NCI-H82 (cell line): ENCODE results near the gene KCNMB1.

ENCODE experiments used
- DNase-seq: peaks from one replicate; lab custom pipeline; 2025; lab: John Stamatoyannopoulos, UW

The KCNMB1 gene, protein sequence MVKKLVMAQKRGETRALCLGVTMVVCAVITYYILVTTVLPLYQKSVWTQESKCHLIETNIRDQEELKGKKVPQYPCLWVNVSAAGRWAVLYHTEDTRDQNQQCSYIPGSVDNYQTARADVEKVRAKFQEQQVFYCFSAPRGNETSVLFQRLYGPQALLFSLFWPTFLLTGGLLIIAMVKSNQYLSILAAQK

DNA sequence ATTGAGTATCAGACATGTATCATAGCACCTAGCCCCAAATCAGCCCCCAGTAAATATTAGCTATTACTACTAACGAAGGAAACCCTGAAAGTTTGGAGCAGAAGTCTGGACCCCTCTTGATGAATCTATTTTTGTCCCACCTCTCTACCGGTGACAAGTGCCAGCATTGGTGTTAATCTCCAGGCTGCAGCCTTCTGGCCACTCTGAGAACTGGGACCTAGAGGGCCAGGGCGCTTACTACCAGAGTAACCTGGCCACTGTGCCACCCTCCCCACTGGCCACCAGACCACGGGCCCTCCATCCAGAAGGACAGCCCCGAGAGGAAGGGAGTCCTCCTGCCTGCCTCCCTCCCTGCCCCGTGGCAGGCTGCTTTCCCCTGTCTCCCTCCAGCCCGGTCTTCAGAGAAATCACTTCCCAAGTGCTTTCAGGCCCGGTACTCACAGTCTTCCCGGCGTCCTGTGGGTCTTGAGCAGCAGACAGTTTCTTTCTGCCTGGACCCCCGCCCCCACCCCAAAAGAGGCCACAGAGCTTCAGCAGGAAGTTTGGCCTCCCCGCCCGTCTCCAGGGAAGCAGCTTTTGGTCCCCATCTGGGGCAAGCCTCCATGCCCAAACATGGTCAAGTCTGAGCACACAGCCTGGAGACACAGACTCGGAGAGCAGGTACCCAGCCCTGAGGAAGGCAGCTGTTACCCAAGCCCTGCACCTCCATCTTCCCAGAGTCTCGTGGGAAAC lies at the start of gene KCNMB1:
KCNMB1 (minus strand) TSS at position 550 of the 732 bp plus-strand sequence. CDS start 3,920 bp downstream, outside the sequence.
- DNase-seq = no peak

DNA sequence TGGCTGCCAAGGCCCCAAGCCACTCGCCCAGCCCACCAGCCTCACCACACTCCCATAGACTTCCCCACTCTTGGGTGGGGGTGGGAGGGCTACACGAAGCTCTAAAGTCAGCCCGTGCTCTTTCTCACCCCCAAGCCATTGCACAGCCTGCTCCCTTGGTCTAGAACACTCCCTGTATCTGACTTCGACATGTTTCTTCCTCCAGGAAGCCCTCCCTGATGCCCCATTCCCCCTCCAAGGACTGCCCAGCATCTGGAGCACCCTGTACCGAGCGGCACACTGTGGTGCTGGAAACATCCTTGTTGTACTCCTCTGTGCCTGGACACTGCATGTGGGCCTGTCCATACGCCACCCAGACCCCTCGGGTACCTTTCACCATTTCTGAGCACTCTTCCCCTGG lies 49.4 kb upstream of the KCNMB1 start:
- no peak for DNase-seq

DNA sequence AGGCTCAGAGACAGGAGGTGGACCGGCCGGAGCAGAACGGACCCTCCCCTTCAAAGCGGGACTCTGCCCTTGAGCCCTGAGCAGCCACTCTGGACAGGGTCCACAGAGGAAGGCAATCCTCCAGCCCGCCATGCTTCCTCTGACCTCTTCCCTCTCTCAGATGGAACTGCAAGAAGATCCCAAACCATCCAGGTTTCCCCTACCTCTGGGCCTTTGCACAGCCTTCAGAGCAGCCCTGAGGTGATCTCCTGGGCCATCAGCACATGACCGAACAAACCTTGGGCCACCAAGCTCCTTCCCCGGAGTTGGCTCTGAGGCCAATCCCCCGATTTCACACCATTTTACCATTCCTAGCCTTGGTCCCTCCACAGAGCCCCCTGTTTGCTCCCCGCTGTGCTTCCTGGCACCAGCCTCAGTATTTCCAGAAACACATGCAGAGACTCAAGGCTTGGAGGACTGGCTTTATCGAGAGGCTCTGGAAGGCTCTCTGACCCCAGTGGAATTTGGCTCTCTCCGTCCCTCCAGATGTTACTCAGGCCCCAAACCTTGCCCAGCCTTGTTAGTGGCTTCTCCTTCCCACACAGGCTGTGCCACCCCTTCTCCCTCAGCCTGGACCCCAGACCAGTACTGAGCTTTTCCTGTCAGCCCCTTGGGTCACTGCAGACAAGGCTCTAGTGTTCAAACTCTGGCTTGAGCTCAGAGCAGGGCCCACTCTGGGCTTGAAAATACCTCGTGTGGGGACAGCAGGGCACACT lies 48.6 kb upstream of the KCNMB1 start:
- no peak for DNase-seq

DNA sequence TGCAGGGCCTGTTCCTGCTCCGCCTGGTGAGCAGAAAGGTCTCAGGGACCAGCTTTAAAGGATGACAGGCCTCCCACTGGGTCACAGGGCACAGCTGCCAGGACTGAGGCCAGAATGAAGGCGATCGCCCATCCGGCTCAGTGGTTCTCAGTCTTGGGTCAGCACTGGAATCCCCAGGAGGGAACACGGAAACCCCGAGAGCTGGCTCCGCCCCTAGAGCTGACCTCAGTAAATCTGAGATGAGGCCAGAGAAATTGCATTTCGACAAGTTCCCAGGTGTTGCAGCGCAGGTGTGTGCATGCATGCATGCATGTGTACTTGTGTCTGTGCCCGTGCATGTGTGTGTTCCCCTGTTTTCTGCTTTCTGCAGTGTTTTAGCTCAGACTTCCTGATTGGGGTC lies 47.2 kb upstream of the KCNMB1 start:
- DNase-seq = no peak

DNA sequence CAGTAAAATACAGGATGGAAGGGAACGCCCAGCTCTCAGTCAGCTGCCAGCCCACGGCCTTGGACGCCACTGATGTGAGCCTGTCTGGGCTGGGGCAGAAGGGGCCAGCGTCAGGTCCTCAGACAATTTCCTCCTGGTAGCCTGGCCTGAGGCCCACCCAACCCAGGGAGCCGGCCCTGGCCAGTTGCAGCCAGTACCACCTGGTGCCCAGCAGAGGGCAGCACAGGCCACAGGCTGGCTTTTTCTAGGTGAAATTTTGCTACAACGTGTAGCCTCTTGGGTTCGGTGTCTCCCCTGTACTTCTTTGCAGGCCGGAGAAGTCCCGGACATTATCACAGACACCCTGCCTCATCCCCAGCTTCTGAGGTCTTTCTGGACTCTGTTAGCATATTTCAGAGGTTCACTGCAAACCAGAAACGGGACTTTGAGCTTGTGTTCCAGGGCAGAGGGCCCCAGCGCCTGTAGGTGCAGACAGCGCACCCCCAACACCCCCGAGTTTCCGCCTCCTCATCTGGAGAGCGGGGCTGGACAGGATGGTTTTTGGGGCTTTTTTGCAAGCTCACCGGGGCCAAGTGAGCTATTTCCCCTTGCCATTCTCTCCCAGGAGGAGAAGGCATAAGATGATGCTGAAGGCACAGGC lies 45.9 kb upstream of the KCNMB1 start:
- DNase-seq = peak; percentile 48

DNA sequence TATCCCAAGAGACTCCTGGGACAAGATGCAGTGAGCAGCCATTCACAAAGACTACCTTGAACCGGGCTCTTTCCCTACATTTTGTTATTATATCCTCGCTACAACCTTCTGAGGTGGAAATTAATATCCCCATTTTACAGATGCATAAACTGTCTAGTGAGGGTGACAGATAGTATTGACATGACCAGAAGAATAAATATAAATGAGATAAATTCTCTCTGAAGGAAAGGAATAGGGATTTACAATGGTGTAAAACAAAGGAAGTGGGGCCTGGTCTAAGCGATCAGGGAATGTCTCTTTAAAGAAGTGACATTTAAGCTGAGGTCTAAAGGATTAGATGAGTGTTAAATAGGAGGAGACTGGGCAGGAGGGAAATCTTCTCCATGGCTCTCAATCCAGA lies 43.5 kb upstream of the KCNMB1 start:
- DNase-seq = no peak

DNA sequence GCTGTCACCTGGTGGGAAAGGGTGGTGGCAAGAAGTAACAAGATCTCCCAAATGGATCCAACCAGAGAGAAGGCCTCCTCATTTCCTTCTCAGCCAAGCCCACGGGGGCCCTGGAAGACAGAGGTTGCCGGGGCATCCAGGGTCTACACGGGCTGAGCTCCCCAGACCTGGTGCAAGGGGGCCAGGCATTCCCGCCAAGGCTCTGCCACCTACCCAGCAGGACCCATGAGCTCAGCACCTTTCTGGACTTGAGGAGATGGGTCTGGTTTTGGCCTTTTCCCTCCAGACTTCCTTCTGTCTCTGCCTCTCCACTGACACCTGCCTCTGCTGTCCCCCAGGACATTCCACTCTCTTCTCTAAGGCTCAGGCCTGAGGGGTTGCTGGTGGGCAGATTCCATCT lies 42.4 kb upstream of the KCNMB1 start:
- no peak for DNase-seq

DNA sequence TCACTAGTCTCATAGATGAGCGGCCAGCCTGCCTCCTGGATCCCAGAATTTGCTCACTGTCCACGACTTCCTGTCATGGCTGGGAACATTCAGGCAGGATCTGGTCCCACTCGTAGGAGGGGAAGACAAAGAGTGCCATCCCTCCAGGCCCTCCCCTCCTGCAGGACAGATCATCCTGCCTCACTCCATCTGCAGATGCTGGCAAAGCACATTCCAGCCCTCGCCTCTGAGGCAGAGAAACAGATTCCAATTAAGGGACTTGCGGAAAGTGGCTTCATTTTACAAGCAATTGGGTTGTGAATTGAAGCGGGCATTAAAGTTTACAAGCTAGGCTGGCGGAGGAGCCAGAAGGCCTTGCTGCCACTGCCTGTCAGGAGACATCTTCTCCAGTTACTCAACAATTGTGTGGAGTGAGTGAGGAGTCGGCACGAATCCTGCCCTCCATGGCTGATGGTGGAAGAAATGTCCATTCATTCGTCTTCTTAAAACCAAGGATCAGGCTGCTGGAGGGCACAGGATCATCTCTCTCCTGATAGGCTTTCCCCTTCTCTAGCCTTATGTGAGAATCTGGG lies 41.8 kb upstream of the KCNMB1 start:
- DNase-seq = no peak

DNA sequence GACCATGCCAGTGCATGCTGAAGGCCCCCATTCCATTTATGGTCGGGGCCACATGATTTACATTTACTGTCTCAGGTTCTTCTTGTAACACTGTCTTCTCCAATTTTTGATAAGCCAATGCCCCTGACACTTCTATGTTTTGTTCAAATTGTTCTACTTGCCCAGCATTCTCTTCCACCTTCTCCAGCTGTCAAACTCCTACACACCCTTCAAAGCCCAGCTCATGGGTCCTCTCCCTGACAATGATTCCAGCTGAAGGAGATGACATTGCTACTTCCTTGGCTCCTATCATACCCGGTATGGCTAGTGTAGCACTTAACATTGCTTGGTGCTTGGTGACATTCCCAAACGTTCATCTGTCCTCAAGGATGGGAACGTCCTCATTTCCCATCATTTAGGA lies 41.1 kb upstream of the KCNMB1 start:
- no peak for DNase-seq

DNA sequence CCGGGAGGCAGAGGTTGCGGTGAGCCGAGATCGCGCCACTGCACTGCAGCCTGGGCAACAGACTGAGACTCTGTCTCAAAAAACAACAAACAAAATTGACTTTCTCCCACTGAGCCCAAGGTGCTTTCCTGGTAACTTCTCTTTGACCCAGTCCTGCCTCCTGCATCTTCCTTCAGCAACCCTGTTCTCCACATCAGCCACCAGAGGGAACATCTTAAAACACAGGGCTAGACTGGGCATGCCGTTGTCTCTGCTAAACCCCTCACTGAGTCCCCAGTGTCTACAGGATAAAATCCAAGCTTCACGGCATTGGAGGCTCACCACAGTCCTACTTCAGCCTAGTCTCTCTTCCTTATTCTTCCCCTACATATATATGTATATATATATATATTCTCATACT lies 39.8 kb upstream of the KCNMB1 start:
- DNase-seq = peak; percentile 2

DNA sequence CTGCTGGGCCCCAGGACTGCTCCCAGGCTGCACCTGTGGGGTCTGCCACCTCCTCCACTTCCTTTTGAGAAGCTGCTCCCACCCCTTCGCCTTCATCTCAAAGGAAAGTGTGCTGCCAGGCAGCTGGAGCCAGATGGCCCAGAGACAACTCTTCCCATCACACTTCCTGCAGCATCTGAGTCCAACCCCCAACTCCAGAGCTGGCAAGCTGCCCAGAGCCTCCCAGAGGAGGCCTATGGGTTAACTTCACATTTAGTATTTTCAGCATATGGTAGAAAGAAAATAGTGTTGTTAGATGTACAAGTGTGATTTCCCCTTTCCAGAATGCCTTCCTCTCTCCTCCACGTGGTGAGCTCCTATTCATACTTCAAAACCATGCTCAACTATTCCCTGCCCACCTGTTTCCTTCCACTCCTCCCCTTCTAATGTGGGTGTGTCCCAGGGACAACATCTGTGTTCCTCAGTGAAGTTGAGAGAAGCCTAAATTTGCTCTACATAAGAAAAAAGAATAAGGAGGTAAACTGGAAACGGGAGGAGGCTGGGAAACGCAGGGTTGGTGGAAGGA lies 38.6 kb upstream of the KCNMB1 start:
- DNase-seq = peak; percentile 32

DNA sequence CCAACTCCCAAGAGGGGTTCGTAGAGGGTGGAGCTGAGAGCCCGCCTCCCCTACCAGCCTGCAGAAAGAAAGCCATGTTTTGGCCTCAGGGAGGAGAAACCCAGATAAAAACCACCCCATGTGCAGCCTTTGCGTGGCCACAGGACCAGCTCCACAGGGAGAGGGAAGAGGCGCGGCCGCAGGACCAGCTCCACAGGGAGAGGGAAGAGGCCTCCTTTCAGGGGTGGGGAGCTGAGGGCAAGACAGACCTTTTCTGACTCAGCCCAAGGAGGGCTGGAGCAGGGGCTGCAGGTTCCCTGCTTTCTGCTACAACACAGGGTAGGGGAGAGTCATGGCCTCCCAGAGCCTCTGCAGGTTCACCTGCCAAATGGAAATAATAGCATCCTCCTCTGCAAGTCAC lies 37.6 kb upstream of the KCNMB1 start:
- DNase-seq = no peak

DNA sequence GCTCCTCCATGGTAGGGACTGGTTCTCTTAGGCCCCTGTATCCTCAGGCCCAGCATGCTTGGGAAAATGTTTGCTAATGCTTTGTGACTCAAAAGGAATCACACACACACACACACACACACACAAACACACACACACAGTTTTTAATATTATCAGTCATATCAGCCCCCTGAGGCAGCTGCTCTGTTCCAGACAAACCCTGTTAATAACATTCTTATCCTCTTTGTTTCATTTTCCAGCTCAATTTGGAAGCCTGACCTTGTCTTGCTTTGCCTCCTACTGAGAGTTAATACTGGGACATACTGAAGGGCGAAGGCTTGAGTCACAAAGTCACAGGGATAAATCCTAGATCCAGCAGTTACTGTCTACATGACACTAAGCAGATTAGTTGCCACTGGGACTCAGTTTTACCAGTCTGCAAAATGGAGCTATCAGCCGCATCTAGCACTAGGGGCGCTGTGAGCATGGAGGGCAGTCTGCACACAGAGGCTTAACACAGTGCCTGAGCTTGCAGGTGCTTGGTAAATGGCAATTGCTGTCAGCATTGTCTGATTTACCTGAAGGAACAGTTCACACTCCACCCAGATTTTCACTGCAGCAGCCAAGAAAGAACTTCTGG lies 37.1 kb upstream of the KCNMB1 start:
- no peak for DNase-seq

DNA sequence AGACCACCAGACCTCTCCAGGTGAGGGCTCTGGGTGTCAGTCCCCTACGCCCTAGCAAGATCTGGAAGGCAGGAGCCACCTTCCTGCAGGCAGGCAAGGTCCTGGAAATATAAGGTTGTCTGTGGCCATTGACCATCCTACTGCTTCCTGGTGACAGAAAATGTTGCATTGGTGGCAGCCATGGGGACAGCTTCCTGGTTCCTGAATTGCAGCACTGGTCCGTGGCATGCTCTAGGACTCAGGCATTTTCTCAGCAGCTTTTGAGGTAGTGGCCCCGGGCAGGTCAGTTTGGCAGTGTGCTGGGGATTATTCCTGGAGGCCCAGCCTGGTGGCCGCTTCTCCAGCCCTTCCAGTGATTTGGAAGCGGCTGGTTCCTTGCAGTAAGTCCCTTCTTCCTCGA lies 36.6 kb upstream of the KCNMB1 start:
- no peak for DNase-seq

DNA sequence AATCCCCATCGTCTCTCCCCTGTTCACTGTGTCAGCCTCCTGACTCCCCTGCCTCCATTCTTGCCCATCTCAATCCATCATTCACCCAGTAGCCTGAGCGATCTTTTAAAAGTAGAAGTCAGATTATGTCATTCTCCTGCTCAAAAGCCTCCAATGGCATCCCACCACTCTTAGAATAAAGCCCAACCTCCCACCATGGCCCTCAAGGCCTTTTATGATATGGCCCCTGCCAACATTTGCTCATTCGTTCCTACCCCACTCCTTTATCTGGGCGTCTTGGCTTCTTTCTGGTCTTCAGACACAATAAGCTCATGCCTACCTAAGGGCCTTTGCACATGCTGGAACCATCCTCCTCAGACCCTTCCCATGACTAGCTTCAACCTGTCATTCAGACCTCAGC lies 35.5 kb upstream of the KCNMB1 start:
- no peak for DNase-seq

DNA sequence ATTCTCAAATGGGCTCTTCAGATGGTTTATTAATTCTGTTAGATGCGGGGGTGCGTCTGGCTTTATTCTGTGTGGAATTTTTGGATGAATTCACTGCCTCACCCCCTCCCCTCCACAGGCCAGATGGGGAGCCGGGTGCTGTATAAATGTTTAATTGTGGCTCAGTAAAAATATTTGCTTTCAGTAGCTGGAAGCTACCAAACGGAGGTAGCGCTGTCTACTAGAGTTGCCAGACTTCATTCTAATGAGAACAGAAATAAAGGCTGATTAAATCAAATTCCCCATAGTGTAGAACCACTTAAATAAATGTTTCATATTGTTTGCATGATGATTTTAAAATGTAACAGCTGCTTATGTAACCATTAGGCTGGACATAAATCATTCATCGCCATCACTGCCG lies 34.5 kb upstream of the KCNMB1 start:
- no peak for DNase-seq

DNA sequence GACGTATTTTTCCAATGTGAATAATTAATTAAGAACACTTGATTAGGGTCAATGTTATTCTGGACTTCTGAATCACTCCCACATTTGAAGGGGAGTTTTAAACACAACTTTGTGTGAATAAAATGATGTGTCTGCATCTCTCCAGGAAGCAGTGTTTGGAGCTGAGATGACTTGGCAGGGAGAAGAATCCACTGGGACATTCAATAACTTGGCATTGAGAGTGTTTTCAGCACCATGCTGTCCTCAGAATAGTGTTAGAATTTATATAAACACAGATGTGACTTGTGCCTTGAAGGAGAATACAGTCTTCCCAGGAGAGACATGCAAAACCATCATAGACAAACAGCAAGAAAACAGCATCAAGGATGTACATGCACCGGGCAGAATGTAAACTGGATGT lies 32.7 kb upstream of the KCNMB1 start:
- DNase-seq = no peak

DNA sequence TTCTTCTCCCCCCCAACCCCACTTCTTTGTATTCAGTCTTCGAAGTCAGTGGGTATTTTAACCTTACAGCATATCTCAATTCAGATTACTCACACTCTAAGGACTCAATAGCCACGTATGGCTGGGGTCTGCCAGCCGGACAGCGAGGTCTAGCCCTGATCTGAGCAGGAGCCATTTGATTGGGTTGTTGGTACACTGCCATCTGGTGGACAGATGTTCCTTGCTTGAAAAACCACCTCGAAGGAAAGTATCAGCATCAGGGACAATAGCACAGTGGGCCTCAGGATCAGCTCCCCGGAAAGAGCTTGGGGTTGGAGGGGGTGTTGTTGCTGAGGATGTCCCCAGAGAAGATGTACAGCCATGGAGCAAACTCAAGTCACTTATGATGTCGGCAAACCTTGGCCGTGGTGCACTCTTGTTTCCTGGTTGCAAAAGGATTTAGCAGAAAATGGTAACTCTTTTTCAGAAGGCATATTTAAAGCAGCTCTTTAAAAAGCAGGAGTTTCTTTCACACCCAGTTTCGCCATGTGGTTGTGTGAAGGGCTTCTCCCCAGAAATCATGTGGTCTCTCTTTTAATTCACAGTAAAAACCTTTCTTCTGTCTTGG lies 31.7 kb upstream of the KCNMB1 start:
- DNase-seq = peak; percentile 74

DNA sequence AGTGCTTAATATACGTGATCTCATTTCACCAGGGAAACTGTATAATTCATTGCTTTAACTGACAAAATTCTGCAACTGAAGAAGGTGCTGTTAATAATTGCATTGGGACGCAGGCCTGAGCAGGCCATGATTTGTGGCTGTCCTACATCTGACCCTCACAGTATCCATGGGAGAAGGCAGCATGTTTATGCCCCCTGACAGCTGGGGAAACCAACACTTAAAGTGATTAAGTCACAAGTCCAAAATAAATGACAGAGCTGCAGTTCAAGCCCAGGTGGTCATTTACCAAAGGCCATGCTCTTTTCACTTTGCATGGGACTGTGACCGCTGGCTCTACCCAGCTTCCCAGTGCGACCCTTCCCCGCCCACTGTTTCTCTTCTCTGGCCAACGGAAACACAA lies 30.5 kb upstream of the KCNMB1 start:
- DNase-seq = no peak

DNA sequence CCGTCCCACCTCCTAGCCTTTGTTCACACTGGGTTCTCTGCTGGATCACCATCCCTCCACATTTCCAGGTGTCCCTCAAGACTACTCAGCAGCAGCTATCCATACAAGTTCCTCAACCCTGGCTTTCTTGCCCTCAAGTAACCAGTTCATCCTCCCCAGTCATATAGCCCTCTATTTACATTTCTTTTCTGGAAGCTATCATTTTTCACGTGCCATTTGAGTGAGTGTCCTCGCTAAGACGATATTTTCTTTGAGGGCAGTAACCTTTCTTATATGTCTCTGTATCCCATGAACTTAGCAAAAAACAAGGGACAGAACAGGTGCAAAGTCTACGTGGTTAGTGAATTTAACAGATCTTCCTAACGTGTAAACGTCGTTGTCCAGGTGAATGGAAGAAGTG lies 29.6 kb upstream of the KCNMB1 start:
- DNase-seq = no peak

DNA sequence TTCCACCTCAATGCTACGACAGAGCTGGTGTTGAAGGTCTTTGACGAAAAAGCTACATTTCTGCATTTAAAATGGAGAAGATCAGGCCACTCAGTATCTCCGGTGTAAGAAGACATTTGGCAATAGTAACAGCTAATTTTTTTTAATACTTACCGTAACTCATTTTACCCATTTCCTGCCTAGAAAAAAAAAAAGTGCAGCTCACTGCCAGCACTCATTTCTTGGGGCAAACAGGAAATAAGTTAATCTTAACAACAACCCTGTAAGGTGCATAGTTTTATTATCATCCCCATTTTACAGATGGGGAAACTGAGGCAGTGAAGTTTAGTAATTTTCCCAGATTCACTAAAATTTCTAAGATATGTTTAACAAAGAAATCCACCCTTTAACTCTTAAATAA lies 27.4 kb upstream of the KCNMB1 start:
- no peak for DNase-seq
